Hepatocyte (in vitro differentiated cells): ENCODE data around the gene SERF2. TPM values are rescaled to one million over a fixed set of nuclear protein-coding genes. Genes with fewer than 3 reads are reported as not detected.
"Not testable (repeated sequence)": the region's sequence is repeated elsewhere in the genome, so short reads cannot be mapped to it uniquely, and the experiment has no call there.

Experiments
- DNase-seq: peaks from one replicate; pipeline ENCODE4 v3.0.0-alpha.2; 2016; ENCODE audit warnings: low spot score
- H2AFZ ChIP-seq: fragments of 200-600 bp; sonication (generic); 2 replicates; pipeline ENCODE4 v1.6.0; 2016; ENCODE audit warnings: antibody characterized with exemption, mild to moderate bottlenecking
- H3K27ac ChIP-seq: fragments of 200-600 bp; sonication (generic); 2 replicates; pipeline ENCODE4 v1.5.1; 2016; ENCODE audit warnings: mild to moderate bottlenecking
- H3K27me3 ChIP-seq: fragments of 200-600 bp; sonication (generic); 2 replicates; pipeline ENCODE4 v1.6.1; 2016
- H3K36me3 ChIP-seq: fragments of 200-600 bp; sonication (generic); replicated peaks from 2 replicates; pipeline ENCODE4 v1.5.1; 2016; ENCODE audit warnings: low read depth; ENCODE audit not compliant: insufficient read depth
- H3K4me1 ChIP-seq: fragments of 200-600 bp; sonication (generic); 2 replicates; pipeline ENCODE4 v1.5.1; 2016; ENCODE audit warnings: mild to moderate bottlenecking, moderate library complexity; ENCODE audit not compliant: insufficient read depth
- H3K4me2 ChIP-seq: fragments of 200-600 bp; sonication (generic); 2 replicates; pipeline ENCODE4 v1.6.0; 2016
- H3K4me3 ChIP-seq: fragments of 200-600 bp; sonication (generic); 2 replicates; pipeline ENCODE4 v1.5.1; 2016; ENCODE audit warnings: mild to moderate bottlenecking
- H3K79me2 ChIP-seq: fragments of 200-600 bp; sonication (generic); 2 replicates; pipeline ENCODE4 v1.6.0; 2017; ENCODE audit warnings: mild to moderate bottlenecking
- H3K9me2 ChIP-seq: fragments of 200-600 bp; sonication (generic); replicated peaks from 2 replicates; pipeline ENCODE4 v1.6.0; 2017; ENCODE audit warnings: mild to moderate bottlenecking; ENCODE audit not compliant: insufficient read depth
- H3K9me3 ChIP-seq: fragments of 200-600 bp; sonication (generic); 2 replicates; pipeline ENCODE4 v1.5.1; 2016; ENCODE audit warnings: low read depth, mild to moderate bottlenecking
- H4K20me1 ChIP-seq: fragments of 200-600 bp; sonication (generic); 2 replicates; pipeline ENCODE4 v1.6.0; 2016; ENCODE audit warnings: mild to moderate bottlenecking; ENCODE audit not compliant: insufficient read depth, poor library complexity, severe bottlenecking
- CTCF ChIP-seq: fragments of 200-600 bp; sonication (generic); IDR thresholded peaks from 2 replicates; pipeline ENCODE4 v1.5.1; 2016; ENCODE audit warnings: antibody characterized with exemption, mild to moderate bottlenecking; ENCODE audit not compliant: poor library complexity
- EZH2 ChIP-seq: fragments of 200-600 bp; sonication (generic); IDR thresholded peaks from 2 replicates; pipeline ENCODE4 v1.6.1; 2016; ENCODE audit warnings: antibody characterized with exemption, mild to moderate bottlenecking, borderline replicate concordance
- EZH2phosphoT487 ChIP-seq: fragments of 200-600 bp; sonication (generic); IDR thresholded peaks from one replicate; pipeline ENCODE4 v1.6.1; 2018; ENCODE audit warnings: antibody characterized with exemption, mild to moderate bottlenecking, low read depth, moderate library complexity; ENCODE audit not compliant: unreplicated experiment, severe bottlenecking
- WGBS: methylation state at CpG from one replicate; pipeline ENCODE4 v1.1.6; 2016; ENCODE audit warnings: low lambda C conversion rate; ENCODE audit errors: missing lambda C conversion rate; 5-methylcytosine and 5-hydroxymethylcytosine counted together
- polyA plus RNA-seq: library from polyadenylated mRNA; unstranded; fragments of >200 nt; fragmentation: Nextera tagmentation; extraction: Ambion mirVana; gene quantifications from 2 replicates; pipeline ENCODE4 v1.2.1, GENCODE V29; 2016
- total RNA-seq: library from RNA; depleted of rRNA; stranded (reverse); fragments of >200 nt; gene quantifications from 2 replicates; pipeline ENCODE4 v1.2.3, GENCODE V29; 2014

SERF2 gene
- total and polyA plus RNA-seq, 2 experiments from 2014 or later, result 958 to 2,443 TPM

GRCh38 chr15:43828061-43828657 is 36.0 kb downstream of the SERF2 start:
- Histone ChIP-seq H4K20me1 (no peaks in the 10 kb centered on the region), H3K9me2 (no peaks in the 10 kb centered on the region), H3K36me3 (no peaks in the 10 kb centered on the region), H3K4me3 (no peak overlapping the region), H2AFZ (no peak overlapping the region), H3K4me1 (peaks cover 20% of the 10 kb centered on the region), H3K9me3 (no peaks in the 10 kb centered on the region), H3K27me3 (no peaks in the 10 kb centered on the region), H3K79me2 (peaks cover 21% of the 10 kb centered on the region), H3K4me2 (peak overlapping the region; percentile 92), H3K27ac (no peak overlapping the region)
- TF ChIP-seq CTCF (no peak), EZH2 (no peak), EZH2phosphoT487 (no peak)
- 76% methylated on average over 6 of the region's 6 CpGs for WGBS
- no peak for DNase-seq

GRCh38 chr15:43829951-43830540 is 37.9 kb downstream of the SERF2 start:
- H3K27ac ChIP-seq, H3K4me3 ChIP-seq, H2AFZ ChIP-seq, H3K9me2 ChIP-seq, H3K27me3 ChIP-seq, H3K4me2 ChIP-seq, H3K36me3 ChIP-seq, H4K20me1 ChIP-seq, H3K9me3 ChIP-seq, DNase-seq: not testable (repeated sequence)
- 96% methylated on average over 9 of the region's 9 CpGs for WGBS
- Histone ChIP-seq H3K4me1 (peaks cover 12% of the 10 kb centered on the region), H3K79me2 (peaks cover 10% of the 10 kb centered on the region)

- not testable (repeated sequence) for DNase-seq, H3K4me2 ChIP-seq
Measured at GRCh38 chr15:43830691-43831275, 38.7 kb downstream of the SERF2 start.

GRCh38 chr15:43831519-43832052 is 39.5 kb downstream of the SERF2 start:
- 94% methylated on average over 14 of the region's 14 CpGs for WGBS
- not testable (repeated sequence) for H3K4me3 ChIP-seq, H3K27ac ChIP-seq, H3K4me2 ChIP-seq, H3K27me3 ChIP-seq, H3K9me2 ChIP-seq, H2AFZ ChIP-seq, DNase-seq, H3K36me3 ChIP-seq, H3K4me1 ChIP-seq, H3K79me2 ChIP-seq, H3K9me3 ChIP-seq, H4K20me1 ChIP-seq

More at GRCh38 chr15:43830691-43831275, 38.7 kb downstream of the SERF2 start:
- H3K4me1 ChIP-seq, result peaks cover 12% of the 10 kb centered on the region
- not testable (repeated sequence) for H3K79me2 ChIP-seq, H3K27me3 ChIP-seq, H2AFZ ChIP-seq, H3K4me3 ChIP-seq, H3K27ac ChIP-seq, H4K20me1 ChIP-seq, H3K36me3 ChIP-seq, H3K9me3 ChIP-seq, H3K9me2 ChIP-seq
- WGBS, result 95% methylated on average over 9 of the region's 9 CpGs

GRCh38 chr15:43832485-43832884 is 40.4 kb downstream of the SERF2 start:
- not testable (repeated sequence) for H3K36me3 ChIP-seq, H3K27me3 ChIP-seq, H3K4me1 ChIP-seq, H3K27ac ChIP-seq, DNase-seq, H3K9me3 ChIP-seq, H3K4me3 ChIP-seq, H2AFZ ChIP-seq, H3K79me2 ChIP-seq, H4K20me1 ChIP-seq, H3K4me2 ChIP-seq, H3K9me2 ChIP-seq
- WGBS, result 95% methylated on average over 6 of the region's 6 CpGs
